ENCODE data around the gene STAC3. TPM values are rescaled to one million over a fixed set of nuclear protein-coding genes. Genes with fewer than 3 reads are reported as not detected.

The STAC3 gene
- total and polyA plus RNA-seq, 4 donors = 0.82 to 5.8 (median 4.1) TPM

GRCh38 chr12:57216014-57216911 is 34.7 kb downstream of the STAC3 start, which contains the start of gene NXPH4:
Gene NXPH4, plus strand, starts transcription at chr12:57216794. Its CDS starts 176 bp downstream, at chr12:57216970.
- ATAC-seq (ENCODE audit: low FRiP score) (no peak), DNase-seq (peak; percentile 66 to 88)
- Histone ChIP-seq H3K4me3 (ENCODE audit: low read length in 2 of 2) (peak within 1 kb of the TSS; percentile 14 to 33), H3K27me3 (ENCODE audit: control insufficient read depth in 1 of 2, insufficient read depth in 2 of 2, low read length in 1 of 2) (no peaks in the 10 kb centered on the region), H3K9me3 (ENCODE audit: control insufficient read depth, low read length) (no peaks in the 10 kb centered on the region), H3K27ac (ENCODE audit: low read depth in 1 of 2, low read length in 2 of 2) (no peak within 1 kb of the TSS), H3K36me3 (ENCODE audit: control insufficient read depth in 1 of 2, insufficient read depth in 2 of 2, low read length in 1 of 2) (no peaks in the 10 kb centered on the region), H3K4me1 (ENCODE audit: control insufficient read depth in 1 of 2, insufficient read depth in 2 of 2, low read length in 2 of 2) (no peaks in the 10 kb centered on the region)
- 0 to 1% methylated on average over 64 to 102 of the region's 102 CpGs for WGBS, 2 donors
- intact Hi-C loops (cut with DNase I) = no loop called here

- no peaks in the 10 kb centered on the region for H3K4me1 ChIP-seq (ENCODE audit: control insufficient read depth in 1 of 2, insufficient read depth in 2 of 2, low read length in 2 of 2)
- no peaks in the 10 kb centered on the region for H3K27me3 ChIP-seq (ENCODE audit: control insufficient read depth in 1 of 2, insufficient read depth in 2 of 2, low read length in 1 of 2)
- no peak for ATAC-seq (ENCODE audit: low FRiP score)
- intact Hi-C loops (cut with DNase I) = no loop called here
- H3K9me3 ChIP-seq (ENCODE audit: control insufficient read depth, low read length) = no peaks in the 10 kb centered on the region
- no peak overlapping the region for H3K4me3 ChIP-seq (ENCODE audit: low read length in 2 of 2)
- no peak overlapping the region for H3K27ac ChIP-seq (ENCODE audit: low read depth in 1 of 2, low read length in 2 of 2)
- no peak for DNase-seq
- no peaks in the 10 kb centered on the region for H3K36me3 ChIP-seq (ENCODE audit: control insufficient read depth in 1 of 2, insufficient read depth in 2 of 2, low read length in 1 of 2)
- WGBS, 2 donors = 15 to 16% methylated on average over 7 of the region's 7 CpGs
Measured at GRCh38 chr12:57215668-57216013, 35.3 kb downstream of the STAC3 start.

- intact Hi-C loops (cut with DNase I) = no loop called here
- WGBS, 2 donors = 24 to 30% methylated on average over 10 to 11 of the region's 11 CpGs
- no peak for DNase-seq
- H3K4me3 ChIP-seq (ENCODE audit: low read length in 2 of 2) = no peak overlapping the region
- ATAC-seq (ENCODE audit: low FRiP score) = no peak
- H3K27me3 ChIP-seq (ENCODE audit: control insufficient read depth in 1 of 2, insufficient read depth in 2 of 2, low read length in 1 of 2) = no peaks in the 10 kb centered on the region
- H3K4me1 ChIP-seq (ENCODE audit: control insufficient read depth in 1 of 2, insufficient read depth in 2 of 2, low read length in 2 of 2) = no peaks in the 10 kb centered on the region
- H3K27ac ChIP-seq (ENCODE audit: low read depth in 1 of 2, low read length in 2 of 2) = no peak overlapping the region
- H3K9me3 ChIP-seq (ENCODE audit: control insufficient read depth, low read length) = no peaks in the 10 kb centered on the region
- H3K36me3 ChIP-seq (ENCODE audit: control insufficient read depth in 1 of 2, insufficient read depth in 2 of 2, low read length in 1 of 2) = no peaks in the 10 kb centered on the region
Measured at GRCh38 chr12:57215065-57215464, 35.9 kb downstream of the STAC3 start.

- H3K36me3 ChIP-seq (ENCODE audit: control insufficient read depth in 1 of 2, insufficient read depth in 2 of 2, low read length in 1 of 2) = no peaks in the 10 kb centered on the region
- H3K4me3 ChIP-seq (ENCODE audit: low read length in 2 of 2) = no peak overlapping the region
- H3K4me1 ChIP-seq (ENCODE audit: control insufficient read depth in 1 of 2, insufficient read depth in 2 of 2, low read length in 2 of 2) = no peaks in the 10 kb centered on the region
- intact Hi-C loops (cut with DNase I) = loop anchor here in 1 of 2 donors (1.0 kb wide), 1 partner anchor 25 kb away; no protein-coding TSS in a partner anchor
- DNase-seq (peak in 1 of 2 donors; percentile 89), ATAC-seq (ENCODE audit: low FRiP score) (peak; percentile 64)
- no peak overlapping the region for H3K27ac ChIP-seq (ENCODE audit: low read depth in 1 of 2, low read length in 2 of 2)
- no peaks in the 10 kb centered on the region for H3K9me3 ChIP-seq (ENCODE audit: control insufficient read depth, low read length)
- 1 to 4% methylated on average over 14 of the region's 14 CpGs for WGBS, 2 donors
- H3K27me3 ChIP-seq (ENCODE audit: control insufficient read depth in 1 of 2, insufficient read depth in 2 of 2, low read length in 1 of 2) = no peaks in the 10 kb centered on the region
Measured at GRCh38 chr12:57214398-57214781, 36.6 kb downstream of the STAC3 start.

GRCh38 chr12:57213763-57214397 is 37.1 kb downstream of the STAC3 start:
- Histone ChIP-seq H3K27ac (ENCODE audit: low read depth in 1 of 2, low read length in 2 of 2) (no peak overlapping the region), H3K4me3 (ENCODE audit: low read length in 2 of 2) (no peak overlapping the region), H3K27me3 (ENCODE audit: control insufficient read depth in 1 of 2, insufficient read depth in 2 of 2, low read length in 1 of 2) (no peaks in the 10 kb centered on the region), H3K36me3 (ENCODE audit: control insufficient read depth in 1 of 2, insufficient read depth in 2 of 2, low read length in 1 of 2) (no peaks in the 10 kb centered on the region), H3K9me3 (ENCODE audit: control insufficient read depth, low read length) (no peaks in the 10 kb centered on the region), H3K4me1 (ENCODE audit: control insufficient read depth in 1 of 2, insufficient read depth in 2 of 2, low read length in 2 of 2) (no peaks in the 10 kb centered on the region)
- ATAC-seq (ENCODE audit: low FRiP score) (no peak), DNase-seq (no peak)
- intact Hi-C loops (cut with DNase I) = loop anchor here (1.0 kb wide), 2 partner anchors 25 to 29 kb away; no protein-coding TSS in a partner anchor
- 62 to 69% methylated on average over 4 of the region's 4 CpGs for WGBS, 2 donors

DNA sequence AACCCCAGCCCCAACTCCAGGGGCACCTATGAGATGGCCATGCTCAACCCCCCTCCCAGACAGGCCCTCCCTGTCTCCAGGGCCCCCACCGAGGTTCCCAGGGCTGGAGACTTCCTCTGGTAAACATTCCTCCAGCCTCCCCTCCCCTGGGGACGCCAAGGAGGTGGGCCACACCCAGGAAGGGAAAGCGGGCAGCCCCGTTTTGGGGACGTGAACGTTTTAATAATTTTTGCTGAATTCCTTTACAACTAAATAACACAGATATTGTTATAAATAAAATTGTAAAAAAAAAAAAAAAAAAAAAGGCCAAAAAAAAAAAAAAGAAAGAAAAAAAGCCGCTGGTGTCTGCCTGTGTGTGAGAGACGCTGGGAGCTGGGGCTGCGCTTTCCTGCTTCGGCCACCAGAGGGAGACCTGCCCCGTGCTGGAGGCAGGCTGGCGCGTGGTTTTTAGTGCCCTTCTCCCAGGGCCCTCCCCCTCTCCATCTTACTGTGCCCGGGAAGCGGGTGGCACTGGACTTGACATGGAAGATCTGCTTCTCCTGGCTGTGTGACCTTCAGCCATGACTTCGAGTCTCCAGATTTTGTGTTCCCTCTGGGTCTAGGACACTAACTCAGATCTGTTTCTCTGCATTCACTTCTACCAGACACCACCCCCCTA is 37.8 kb downstream of the STAC3 start:
- DNase-seq = peak; percentile 93 to 96
- Histone ChIP-seq H3K9me3 (ENCODE audit: control insufficient read depth, low read length) (no peaks in the 10 kb centered on the region), H3K27ac (ENCODE audit: low read depth in 1 of 2, low read length in 2 of 2) (no peak overlapping the region), H3K4me1 (ENCODE audit: control insufficient read depth in 1 of 2, insufficient read depth in 2 of 2, low read length in 2 of 2) (no peaks in the 10 kb centered on the region), H3K36me3 (ENCODE audit: control insufficient read depth in 1 of 2, insufficient read depth in 2 of 2, low read length in 1 of 2) (no peaks in the 10 kb centered on the region), H3K27me3 (ENCODE audit: control insufficient read depth in 1 of 2, insufficient read depth in 2 of 2, low read length in 1 of 2) (no peaks in the 10 kb centered on the region), H3K4me3 (ENCODE audit: low read length in 2 of 2) (no peak overlapping the region)
- 3 to 4% methylated on average over 16 of the region's 16 CpGs for WGBS, 2 donors
- peak; percentile 92 for ATAC-seq (ENCODE audit: low FRiP score)
- intact Hi-C loops (cut with DNase I) = loop anchor here (1.0 kb wide), 2 partner anchors 26 to 30 kb away; no protein-coding TSS in a partner anchor

GRCh38 chr12:57212701-57213057 is 38.3 kb downstream of the STAC3 start:
- WGBS, 2 donors = 54 to 70% methylated on average over 7 of the region's 7 CpGs
- no peaks in the 10 kb centered on the region for H3K9me3 ChIP-seq (ENCODE audit: control insufficient read depth, low read length)
- no peaks in the 10 kb centered on the region for H3K27me3 ChIP-seq (ENCODE audit: control insufficient read depth in 1 of 2, insufficient read depth in 2 of 2, low read length in 1 of 2)
- ATAC-seq (ENCODE audit: low FRiP score) = no peak
- H3K4me1 ChIP-seq (ENCODE audit: control insufficient read depth in 1 of 2, insufficient read depth in 2 of 2, low read length in 2 of 2) = no peaks in the 10 kb centered on the region
- no peaks in the 10 kb centered on the region for H3K36me3 ChIP-seq (ENCODE audit: control insufficient read depth in 1 of 2, insufficient read depth in 2 of 2, low read length in 1 of 2)
- intact Hi-C loops (cut with DNase I) = loop anchor here (1.0 kb wide), 2 partner anchors 27 to 31 kb away; no protein-coding TSS in a partner anchor
- no peak overlapping the region for H3K27ac ChIP-seq (ENCODE audit: low read depth in 1 of 2, low read length in 2 of 2)
- no peak for DNase-seq
- H3K4me3 ChIP-seq (ENCODE audit: low read length in 2 of 2) = no peak overlapping the region

DNA sequence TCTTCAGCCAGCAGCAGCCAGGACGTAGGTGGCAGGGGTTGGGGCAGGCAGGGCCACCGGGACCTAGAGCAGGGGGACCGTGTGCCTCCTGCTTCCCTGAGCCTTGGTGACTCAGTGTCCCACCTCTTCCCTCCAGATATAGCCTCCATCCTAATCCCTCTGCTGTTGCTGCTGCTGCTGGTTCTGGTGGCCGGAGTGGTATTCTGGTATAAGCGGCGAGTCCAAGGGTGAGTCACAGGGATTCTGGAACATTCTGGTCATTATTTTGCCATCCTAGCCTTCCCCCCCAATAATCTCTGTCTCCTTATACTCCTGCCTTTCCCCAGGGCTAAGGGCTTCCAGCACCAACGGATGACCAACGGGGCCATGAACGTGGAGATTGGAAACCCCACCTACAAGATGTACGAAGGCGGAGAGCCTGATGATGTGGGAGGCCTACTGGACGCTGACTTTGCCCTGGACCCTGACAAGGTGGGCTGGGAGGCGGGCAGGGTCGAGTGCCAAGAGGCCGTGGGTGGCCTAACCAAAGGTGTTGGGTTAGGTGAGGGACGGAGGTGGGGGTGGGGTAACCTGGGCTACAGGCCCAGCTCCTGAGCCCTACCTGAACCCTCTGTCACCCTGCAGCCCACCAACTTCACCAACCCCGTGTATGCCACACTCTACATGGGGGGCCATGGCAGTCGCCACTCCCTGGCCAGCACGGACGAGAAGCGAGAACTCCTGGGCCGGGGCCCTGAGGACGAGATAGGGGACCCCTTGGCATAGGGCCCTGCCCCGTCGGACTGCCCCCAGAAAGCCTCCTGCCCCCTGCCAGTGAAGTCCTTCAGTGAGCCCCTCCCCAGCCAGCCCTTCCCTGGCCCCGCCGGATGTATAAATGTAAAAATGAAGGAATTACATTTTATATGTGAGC is 38.9 kb downstream of the STAC3 start:
- no peaks in the 10 kb centered on the region for H3K27me3 ChIP-seq (ENCODE audit: control insufficient read depth in 1 of 2, insufficient read depth in 2 of 2, low read length in 1 of 2)
- no peak overlapping the region for H3K4me3 ChIP-seq (ENCODE audit: low read length in 2 of 2)
- intact Hi-C loops (cut with DNase I) = no loop called here
- H3K27ac ChIP-seq (ENCODE audit: low read depth in 1 of 2, low read length in 2 of 2) = no peak overlapping the region
- H3K4me1 ChIP-seq (ENCODE audit: control insufficient read depth in 1 of 2, insufficient read depth in 2 of 2, low read length in 2 of 2) = no peaks in the 10 kb centered on the region
- no peak for ATAC-seq (ENCODE audit: low FRiP score)
- 67 to 71% methylated on average over 26 to 27 of the region's 27 CpGs for WGBS, 2 donors
- H3K36me3 ChIP-seq (ENCODE audit: control insufficient read depth in 1 of 2, insufficient read depth in 2 of 2, low read length in 1 of 2) = no peaks in the 10 kb centered on the region
- no peak for DNase-seq
- no peaks in the 10 kb centered on the region for H3K9me3 ChIP-seq (ENCODE audit: control insufficient read depth, low read length)
